Measurements from ENCODE around the gene GSX1.

DNA sequence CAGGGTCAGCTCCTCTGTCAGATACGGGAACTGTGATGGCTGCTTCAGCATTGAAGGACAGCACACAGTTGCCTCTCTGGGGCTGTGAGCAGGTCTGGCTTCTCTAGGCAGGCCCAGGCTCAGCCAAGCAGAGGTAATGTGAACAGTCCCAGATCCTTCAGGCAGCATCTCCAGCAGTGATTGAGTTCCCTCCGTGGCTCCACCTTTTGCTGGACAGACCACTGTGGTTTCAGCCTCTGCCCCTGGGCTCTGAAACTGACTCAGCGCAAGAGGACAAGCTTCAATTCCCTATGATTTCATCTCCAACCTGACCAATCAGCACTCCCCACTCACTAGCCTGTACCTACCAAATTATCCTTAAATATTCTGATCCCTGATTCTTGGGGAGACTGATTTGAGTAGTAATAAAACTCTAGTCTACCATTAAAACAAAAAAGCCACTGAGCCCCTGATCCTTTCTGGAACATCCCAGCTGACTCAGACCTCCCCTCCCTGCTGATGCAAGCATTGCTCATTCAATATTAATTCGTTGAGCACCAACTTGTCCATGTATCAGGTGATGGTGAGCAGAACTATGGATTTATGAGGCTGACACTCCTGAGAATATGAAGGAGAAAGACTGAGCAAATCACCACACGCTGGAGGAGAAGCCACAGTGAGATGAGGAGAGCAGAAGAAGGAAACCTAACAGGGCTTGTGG lies 16.7 kb downstream of the GSX1 start:
- TF ChIP-seq TRIM28 (IDR thresholded peaks at IDR 0.05; ENCODE audit: borderline replicate concordance, low read length) (no peak), ZNF133 (tag by site-specific recombination; IDR thresholded peaks at IDR 0.05) (no peak), ZBTB20 (tag by site-specific recombination; IDR thresholded peaks at IDR 0.05) (no peak)
- TF ChIP-seq, protein P1, sequence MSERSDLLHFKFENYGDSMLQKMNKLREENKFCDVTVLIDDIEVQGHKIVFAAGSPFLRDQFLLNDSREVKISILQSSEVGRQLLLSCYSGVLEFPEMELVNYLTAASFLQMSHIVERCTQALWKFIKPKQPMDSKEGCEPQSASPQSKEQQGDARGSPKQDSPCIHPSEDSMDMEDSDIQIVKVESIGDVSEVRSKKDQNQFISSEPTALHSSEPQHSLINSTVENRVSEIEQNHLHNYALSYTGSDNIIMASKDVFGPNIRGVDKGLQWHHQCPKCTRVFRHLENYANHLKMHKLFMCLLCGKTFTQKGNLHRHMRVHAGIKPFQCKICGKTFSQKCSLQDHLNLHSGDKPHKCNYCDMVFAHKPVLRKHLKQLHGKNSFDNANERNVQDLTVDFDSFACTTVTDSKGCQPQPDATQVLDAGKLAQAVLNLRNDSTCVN (tag by site-specific recombination; optimal IDR thresholded peaks at IDR 0.05): no peak
- TF ChIP-seq, protein P2, sequence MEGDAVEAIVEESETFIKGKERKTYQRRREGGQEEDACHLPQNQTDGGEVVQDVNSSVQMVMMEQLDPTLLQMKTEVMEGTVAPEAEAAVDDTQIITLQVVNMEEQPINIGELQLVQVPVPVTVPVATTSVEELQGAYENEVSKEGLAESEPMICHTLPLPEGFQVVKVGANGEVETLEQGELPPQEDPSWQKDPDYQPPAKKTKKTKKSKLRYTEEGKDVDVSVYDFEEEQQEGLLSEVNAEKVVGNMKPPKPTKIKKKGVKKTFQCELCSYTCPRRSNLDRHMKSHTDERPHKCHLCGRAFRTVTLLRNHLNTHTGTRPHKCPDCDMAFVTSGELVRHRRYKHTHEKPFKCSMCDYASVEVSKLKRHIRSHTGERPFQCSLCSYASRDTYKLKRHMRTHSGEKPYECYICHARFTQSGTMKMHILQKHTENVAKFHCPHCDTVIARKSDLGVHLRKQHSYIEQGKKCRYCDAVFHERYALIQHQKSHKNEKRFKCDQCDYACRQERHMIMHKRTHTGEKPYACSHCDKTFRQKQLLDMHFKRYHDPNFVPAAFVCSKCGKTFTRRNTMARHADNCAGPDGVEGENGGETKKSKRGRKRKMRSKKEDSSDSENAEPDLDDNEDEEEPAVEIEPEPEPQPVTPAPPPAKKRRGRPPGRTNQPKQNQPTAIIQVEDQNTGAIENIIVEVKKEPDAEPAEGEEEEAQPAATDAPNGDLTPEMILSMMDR (tag by site-specific recombination; IDR thresholded peaks at IDR 0.05): no peak
- TF ChIP-seq, protein P3, sequence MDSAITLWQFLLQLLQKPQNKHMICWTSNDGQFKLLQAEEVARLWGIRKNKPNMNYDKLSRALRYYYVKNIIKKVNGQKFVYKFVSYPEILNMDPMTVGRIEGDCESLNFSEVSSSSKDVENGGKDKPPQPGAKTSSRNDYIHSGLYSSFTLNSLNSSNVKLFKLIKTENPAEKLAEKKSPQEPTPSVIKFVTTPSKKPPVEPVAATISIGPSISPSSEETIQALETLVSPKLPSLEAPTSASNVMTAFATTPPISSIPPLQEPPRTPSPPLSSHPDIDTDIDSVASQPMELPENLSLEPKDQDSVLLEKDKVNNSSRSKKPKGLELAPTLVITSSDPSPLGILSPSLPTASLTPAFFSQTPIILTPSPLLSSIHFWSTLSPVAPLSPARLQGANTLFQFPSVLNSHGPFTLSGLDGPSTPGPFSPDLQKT (IDR thresholded peaks at IDR 0.05; ENCODE audit: borderline replicate concordance, low read depth, low read length): no peak
